ENCODE results near the gene TTLL11.

TTLL11 gene

GRCh38 chr9:121952611-121953010 is 140.5 kb downstream of the TTLL11 start:
- H3K4me3 ChIP-seq (ENCODE audit: low read depth, low read length) = no peak overlapping the region
- DNase-seq (ENCODE audit: low read depth) = no peak
- no peak for TF ChIP-seq CTCF (IDR thresholded peaks at IDR 0.05; ENCODE audit: control insufficient read depth, extremely low read depth, insufficient read depth)

DNA sequence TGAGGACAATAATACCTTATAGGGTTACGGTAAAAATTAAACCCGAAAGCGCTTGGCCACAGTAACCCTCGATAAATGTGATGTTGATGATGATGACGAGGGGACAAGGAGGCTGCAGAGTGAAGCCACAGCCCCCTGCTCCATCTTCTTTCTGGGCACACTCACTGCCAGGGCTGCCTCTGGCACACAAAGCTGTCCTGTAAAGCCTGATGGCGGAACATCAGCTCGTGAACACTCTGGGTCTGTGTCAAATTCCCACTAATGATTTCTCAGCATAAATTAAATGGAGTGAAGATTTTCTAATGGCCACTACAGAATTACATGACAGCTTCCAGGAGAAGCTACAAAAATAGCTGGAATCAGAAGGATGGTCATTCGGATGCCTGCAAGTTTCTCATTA is 142.2 kb downstream of the TTLL11 start:
- no peak for TF ChIP-seq CTCF (IDR thresholded peaks at IDR 0.05; ENCODE audit: control insufficient read depth, extremely low read depth, insufficient read depth)
- no peak overlapping the region for H3K4me3 ChIP-seq (ENCODE audit: low read depth, low read length)
- no peak for DNase-seq (ENCODE audit: low read depth)

GRCh38 chr9:121950441-121950840 is 142.7 kb downstream of the TTLL11 start:
- no peak for TF ChIP-seq CTCF (IDR thresholded peaks at IDR 0.05; ENCODE audit: control insufficient read depth, extremely low read depth, insufficient read depth)
- no peak for DNase-seq (ENCODE audit: low read depth)
- H3K4me3 ChIP-seq (ENCODE audit: low read depth, low read length) = no peak overlapping the region

DNA sequence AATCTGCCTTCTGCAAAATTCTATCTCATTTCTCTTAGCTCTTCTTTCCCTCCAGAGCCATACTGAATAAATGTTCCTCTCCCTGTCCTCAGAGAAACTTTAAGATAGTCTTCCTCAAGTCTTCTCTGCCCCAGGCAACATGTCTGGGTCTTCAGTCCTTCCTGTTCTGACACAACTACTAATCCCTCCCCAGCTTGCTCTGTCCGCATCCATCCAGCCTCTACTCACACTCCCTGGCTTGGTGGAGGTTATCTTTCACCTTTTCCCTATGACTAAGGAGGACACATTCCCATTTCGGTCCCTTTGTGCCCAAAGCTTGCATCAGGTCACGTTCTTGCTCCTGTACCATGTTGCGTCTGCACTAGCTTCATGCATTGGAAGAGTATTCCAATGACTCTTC is 143.3 kb downstream of the TTLL11 start:
- DNase-seq (ENCODE audit: low read depth) = no peak
- TF ChIP-seq CTCF (IDR thresholded peaks at IDR 0.05; ENCODE audit: control insufficient read depth, extremely low read depth, insufficient read depth) = no peak
- no peak overlapping the region for H3K4me3 ChIP-seq (ENCODE audit: low read depth, low read length)

DNA sequence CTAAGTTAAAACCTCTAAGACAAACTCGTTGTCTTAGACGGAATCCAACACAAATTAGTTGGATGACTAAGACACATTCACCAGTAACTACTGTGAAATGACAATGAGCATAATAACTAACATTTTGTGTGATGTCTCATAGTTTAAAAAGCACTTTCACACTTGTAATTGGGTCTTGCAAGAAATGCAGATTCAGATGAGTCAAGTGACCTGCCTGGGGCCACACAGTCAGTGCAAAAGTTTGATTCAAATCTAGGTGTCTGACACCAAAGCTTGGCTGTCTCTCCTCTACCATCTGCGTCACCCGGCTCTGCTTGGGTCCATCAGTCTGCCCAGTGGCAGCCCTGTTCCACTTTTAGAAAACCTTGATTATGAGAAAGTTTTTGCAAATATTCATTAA is 143.7 kb downstream of the TTLL11 start:
- DNase-seq (ENCODE audit: low read depth) = no peak
- H3K4me3 ChIP-seq (ENCODE audit: low read depth, low read length) = no peak overlapping the region
- no peak for TF ChIP-seq CTCF (IDR thresholded peaks at IDR 0.05; ENCODE audit: control insufficient read depth, extremely low read depth, insufficient read depth)

GRCh38 chr9:121947775-121948174 is 145.3 kb downstream of the TTLL11 start:
- DNase-seq (ENCODE audit: low read depth) = no peak

More at GRCh38 chr9:121947775-121948174, 145.3 kb downstream of the TTLL11 start:
- TF ChIP-seq CTCF (IDR thresholded peaks at IDR 0.05; ENCODE audit: control insufficient read depth, extremely low read depth, insufficient read depth) = no peak
- H3K4me3 ChIP-seq (ENCODE audit: low read depth, low read length) = no peak overlapping the region

Data from LNCaP clone FGC (cell line).